Measurements from ENCODE around the gene KAZN.

KAZN gene

GRCh38 chr1:14840374-14840773 is 241.9 kb downstream of the KAZN start:
- no peak for DNase-seq

- no peak for DNase-seq
Measured at GRCh38 chr1:14841456-14841855, 243.0 kb downstream of the KAZN start.

GRCh38 chr1:14841951-14842350 is 243.5 kb downstream of the KAZN start:
- DNase-seq: no peak

GRCh38 chr1:14842361-14842760 is 243.9 kb downstream of the KAZN start:
- no peak for DNase-seq

- no peak for DNase-seq
Measured at GRCh38 chr1:14842891-14843290, 244.4 kb downstream of the KAZN start.

GRCh38 chr1:14843525-14843924 is 245.0 kb downstream of the KAZN start:
- DNase-seq: no peak

GRCh38 chr1:14844356-14844755 is 245.9 kb downstream of the KAZN start:
- no peak for DNase-seq

- no peak for DNase-seq
Measured at GRCh38 chr1:14844923-14845617, 246.6 kb downstream of the KAZN start.

- no peak for DNase-seq
Measured at GRCh38 chr1:14845851-14846250, 247.4 kb downstream of the KAZN start.

- no peak for DNase-seq
Measured at GRCh38 chr1:14846688-14847087, 248.2 kb downstream of the KAZN start.

- no peak for DNase-seq
Measured at GRCh38 chr1:14848203-14848602, 249.7 kb downstream of the KAZN start.

- DNase-seq: no peak
Measured at GRCh38 chr1:14848625-14849024, 250.1 kb downstream of the KAZN start.

GRCh38 chr1:14849038-14849437 is 250.6 kb downstream of the KAZN start:
- DNase-seq: no peak

GRCh38 chr1:14850563-14850962 is 252.1 kb downstream of the KAZN start:
- peak; percentile 44 for DNase-seq

- DNase-seq: no peak
Measured at GRCh38 chr1:14851760-14852159, 253.3 kb downstream of the KAZN start.

GRCh38 chr1:14852291-14852690 is 253.8 kb downstream of the KAZN start:
- no peak for DNase-seq

GRCh38 chr1:14853518-14853917 is 255.0 kb downstream of the KAZN start:
- DNase-seq: no peak

GRCh38 chr1:14855268-14855667 is 256.8 kb downstream of the KAZN start:
- no peak for DNase-seq

- no peak for DNase-seq
Measured at GRCh38 chr1:14855801-14856200, 257.3 kb downstream of the KAZN start.

- no peak for DNase-seq
Measured at GRCh38 chr1:14857436-14858195, 259.1 kb downstream of the KAZN start.

GRCh38 chr1:14862114-14862771 is 263.8 kb downstream of the KAZN start:
- no peak for DNase-seq

GRCh38 chr1:14865106-14865505 is 266.6 kb downstream of the KAZN start:
- DNase-seq: no peak

- no peak for DNase-seq
Measured at GRCh38 chr1:14866911-14867612, 268.6 kb downstream of the KAZN start.
